AG09309 (cell line): Measurements from ENCODE around the gene UCHL1.
"Not testable (repeated sequence)": the region's sequence is repeated elsewhere in the genome, so short reads cannot be mapped to it uniquely, and the experiment has no call there.

Experiments used
- DNase-seq: peaks from one replicate; pipeline ENCODE4 v3.0.0-alpha.2; 2010; ENCODE audit warnings: low read depth
- H3K4me3 ChIP-seq: 2 replicates; pipeline ENCODE4 v1.5.1; 2011; ENCODE audit warnings: mild to moderate bottlenecking, low read depth, low read length, moderate library complexity; ENCODE audit not compliant: control insufficient read depth
- TF ChIP-seq, protein P1 (sequence below): IDR thresholded peaks from 2 replicates; pipeline ENCODE4 v1.5.1; 2011; ENCODE audit warnings: mild to moderate bottlenecking, low read depth, low read length, inconsistent platforms; ENCODE audit not compliant: insufficient read depth, control insufficient read depth; ENCODE audit errors: missing control alignments

Gene UCHL1

DNA sequence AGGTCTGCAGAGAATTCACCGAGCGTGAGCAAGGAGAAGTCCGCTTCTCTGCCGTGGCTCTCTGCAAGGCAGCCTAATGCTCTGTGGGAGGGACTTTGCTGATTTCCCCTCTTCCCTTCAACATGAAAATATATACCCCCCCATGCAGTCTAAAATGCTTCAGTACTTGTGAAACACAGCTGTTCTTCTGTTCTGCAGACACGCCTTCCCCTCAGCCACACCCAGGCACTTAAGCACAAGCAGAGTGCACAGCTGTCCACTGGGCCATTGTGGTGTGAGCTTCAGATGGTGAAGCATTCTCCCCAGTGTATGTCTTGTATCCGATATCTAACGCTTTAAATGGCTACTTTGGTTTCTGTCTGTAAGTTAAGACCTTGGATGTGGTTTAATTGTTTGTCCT lies 11.3 kb downstream of the UCHL1 start:
- no peak for DNase-seq
- TF ChIP-seq, protein P1, sequence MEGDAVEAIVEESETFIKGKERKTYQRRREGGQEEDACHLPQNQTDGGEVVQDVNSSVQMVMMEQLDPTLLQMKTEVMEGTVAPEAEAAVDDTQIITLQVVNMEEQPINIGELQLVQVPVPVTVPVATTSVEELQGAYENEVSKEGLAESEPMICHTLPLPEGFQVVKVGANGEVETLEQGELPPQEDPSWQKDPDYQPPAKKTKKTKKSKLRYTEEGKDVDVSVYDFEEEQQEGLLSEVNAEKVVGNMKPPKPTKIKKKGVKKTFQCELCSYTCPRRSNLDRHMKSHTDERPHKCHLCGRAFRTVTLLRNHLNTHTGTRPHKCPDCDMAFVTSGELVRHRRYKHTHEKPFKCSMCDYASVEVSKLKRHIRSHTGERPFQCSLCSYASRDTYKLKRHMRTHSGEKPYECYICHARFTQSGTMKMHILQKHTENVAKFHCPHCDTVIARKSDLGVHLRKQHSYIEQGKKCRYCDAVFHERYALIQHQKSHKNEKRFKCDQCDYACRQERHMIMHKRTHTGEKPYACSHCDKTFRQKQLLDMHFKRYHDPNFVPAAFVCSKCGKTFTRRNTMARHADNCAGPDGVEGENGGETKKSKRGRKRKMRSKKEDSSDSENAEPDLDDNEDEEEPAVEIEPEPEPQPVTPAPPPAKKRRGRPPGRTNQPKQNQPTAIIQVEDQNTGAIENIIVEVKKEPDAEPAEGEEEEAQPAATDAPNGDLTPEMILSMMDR: no peak
- H3K4me3 ChIP-seq: no peak overlapping the region

DNA sequence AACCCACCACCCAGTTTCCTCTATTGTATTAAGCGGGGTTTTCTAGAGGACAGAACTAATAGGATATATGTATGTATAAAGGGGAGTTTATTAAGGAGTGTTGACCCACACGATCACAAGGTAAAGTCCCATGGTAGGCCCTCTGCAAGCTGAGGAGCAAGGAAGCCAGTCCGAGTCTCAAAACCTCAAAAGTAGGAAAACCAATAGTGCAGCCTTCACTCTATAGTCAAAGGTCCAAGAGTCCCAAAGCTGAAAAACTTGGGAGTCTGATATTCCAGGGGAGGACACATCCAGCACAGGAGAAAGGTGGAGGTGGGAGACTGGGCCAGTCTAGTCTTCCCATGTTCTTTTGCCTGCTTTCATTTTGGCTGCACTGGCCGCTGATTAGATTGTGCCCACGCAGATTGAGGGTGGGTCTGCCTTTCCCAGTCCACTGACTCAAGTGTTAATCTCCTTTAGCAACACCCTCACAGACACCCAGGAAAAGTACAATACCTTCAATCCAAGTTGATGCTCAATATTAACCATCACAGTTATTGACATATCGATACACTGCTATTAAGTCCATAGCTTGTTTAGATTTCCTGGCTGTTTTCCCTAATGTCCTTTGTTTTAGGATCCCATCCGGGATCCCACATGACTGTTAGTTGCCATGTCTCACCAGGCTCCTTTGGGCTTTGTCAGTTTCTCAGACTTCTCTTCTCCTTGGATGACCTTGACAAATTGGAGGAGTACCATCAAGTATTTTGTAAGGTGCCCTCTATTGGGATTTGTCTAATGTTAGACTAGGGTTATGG lies 12.2 kb downstream of the UCHL1 start:
- TF ChIP-seq, protein P1: no peak
- H3K4me3 ChIP-seq: no peak overlapping the region
- no peak for DNase-seq

DNA sequence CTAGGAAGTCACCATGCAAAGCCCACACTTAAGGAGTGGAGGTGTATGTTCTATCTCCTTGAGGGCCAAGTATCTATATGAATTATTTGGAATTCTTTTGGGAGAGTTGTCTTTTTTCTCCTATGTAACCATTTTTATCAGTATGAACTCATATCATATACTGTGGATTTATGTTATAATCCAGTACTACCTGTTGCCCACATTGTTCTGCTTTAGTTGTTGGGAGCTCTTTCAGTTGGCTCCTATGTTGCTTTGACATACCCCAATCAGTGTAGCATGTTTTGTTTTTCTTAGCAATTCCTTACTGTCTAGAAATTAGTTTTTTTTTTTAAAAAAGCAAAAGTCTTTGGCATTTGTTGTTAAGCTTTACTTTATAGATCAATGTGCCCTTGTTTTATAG lies 13.0 kb downstream of the UCHL1 start:
- TF ChIP-seq, protein P1: no peak

DNA sequence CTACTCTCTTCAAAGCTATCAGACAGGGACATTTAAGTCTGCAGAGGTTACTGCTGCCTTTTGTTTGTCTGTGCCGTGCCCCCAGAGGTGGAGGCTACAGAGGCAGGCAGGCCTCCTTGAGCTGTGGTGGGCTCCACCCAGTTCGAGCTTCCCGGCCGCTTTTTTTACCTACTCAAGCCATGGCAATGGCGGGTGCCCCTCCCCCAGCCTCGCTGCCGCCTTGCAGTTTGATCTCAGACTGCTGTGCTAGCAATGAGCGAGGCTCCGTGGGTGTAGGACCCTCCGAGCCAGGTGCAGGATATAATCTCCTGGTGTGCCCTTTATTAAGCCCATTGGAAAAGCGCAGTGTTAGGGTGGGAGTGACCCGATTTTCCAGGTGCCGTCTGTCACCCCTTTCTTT lies 19.2 kb downstream of the UCHL1 start:
- not testable (repeated sequence) for H3K4me3 ChIP-seq, DNase-seq

More for the DNA sequence above, 13.0 kb downstream of the UCHL1 start:
- no peak overlapping the region for H3K4me3 ChIP-seq
- DNase-seq: no peak

DNA sequence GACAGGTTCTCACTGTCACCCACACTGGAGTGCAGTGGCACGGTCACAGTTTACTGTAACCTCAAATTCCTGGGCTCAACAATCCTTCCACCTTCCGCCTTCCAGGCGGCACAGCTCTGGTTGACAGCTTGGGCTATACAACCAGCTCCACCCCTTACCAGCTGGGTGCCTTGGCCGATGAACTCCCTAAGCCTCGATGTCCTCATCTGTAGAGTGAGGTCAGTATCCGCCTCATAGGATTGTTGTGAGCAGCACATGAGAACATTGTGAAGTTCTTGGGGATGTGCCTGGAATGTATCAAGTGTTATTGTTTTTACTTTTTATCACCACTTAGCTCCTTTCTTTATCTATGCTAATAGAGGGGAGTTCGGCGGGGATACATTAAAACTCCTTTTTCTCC lies 23.3 kb downstream of the UCHL1 start:
- no peak overlapping the region for H3K4me3 ChIP-seq
- no peak for DNase-seq
- TF ChIP-seq, protein P1: no peak

DNA sequence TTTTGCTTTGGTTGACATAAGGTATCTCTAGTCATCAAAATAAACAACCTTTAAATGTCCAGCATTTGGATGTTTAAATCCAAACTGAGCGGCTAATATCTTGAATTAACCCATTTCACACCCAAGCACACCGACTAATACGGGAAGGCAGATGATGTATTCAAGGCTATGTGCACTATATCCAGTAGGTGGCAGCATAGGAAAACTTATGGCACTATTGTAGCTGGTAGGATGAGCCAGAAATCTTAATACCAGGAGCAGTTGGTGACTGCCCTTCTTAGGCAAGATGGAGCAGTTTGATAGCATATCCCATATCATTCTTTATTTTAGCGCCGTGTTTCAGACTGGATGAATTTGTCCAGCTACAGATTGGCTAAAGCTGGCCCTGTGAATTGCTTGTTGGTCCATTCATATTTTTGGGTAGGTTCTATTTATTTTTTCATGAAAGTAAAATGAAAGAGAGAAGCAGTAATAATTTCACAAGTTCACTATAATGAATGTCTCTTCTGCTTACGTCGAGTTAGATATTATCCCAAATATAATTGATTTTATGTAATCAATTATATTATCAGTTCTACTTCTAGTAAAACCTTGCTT lies 24.4 kb downstream of the UCHL1 start:
- peak; percentile 50 for DNase-seq
- TF ChIP-seq, protein P1: peak; percentile 78
- no peak overlapping the region for H3K4me3 ChIP-seq

DNA sequence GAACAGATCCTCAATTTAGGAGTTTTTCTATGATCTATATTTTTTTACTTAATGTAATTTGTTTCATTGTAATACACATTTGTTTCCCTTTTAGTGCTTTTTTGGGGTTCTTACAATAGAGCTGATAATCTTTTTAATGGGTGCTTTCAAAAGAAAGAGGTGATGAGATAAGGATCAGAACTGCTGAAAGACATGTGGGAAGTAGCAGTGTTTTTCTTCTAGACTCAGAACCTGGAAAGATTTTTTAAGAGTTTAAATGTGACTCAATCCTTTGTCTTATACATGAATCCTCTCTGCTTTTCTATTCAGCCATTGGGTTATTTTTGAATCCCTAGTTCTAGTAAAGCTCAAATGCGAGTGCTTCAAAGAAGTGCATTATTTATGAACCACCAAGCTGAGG lies 25.6 kb downstream of the UCHL1 start:
- TF ChIP-seq, protein P1: no peak
- DNase-seq: no peak
- no peak overlapping the region for H3K4me3 ChIP-seq
